ENCODE measurements around the gene PRUNE2. TPM values are rescaled to one million over a fixed set of nuclear protein-coding genes. Genes with fewer than 3 reads are reported as not detected.

The PRUNE2 gene
- total and polyA plus RNA-seq, 9 of the 15 experiments (the other 6 are each of a cell fraction or from before 2014, with no cell fraction given), result 0.05 to 0.45 (median 0.18) TPM; not detected in 1

GRCh38 chr9:76716085-76716672 lies 189.7 kb downstream of the PRUNE2 start:
- TF ChIP-seq FOXO4 (CRISPR knock-in tag; IDR thresholded peaks at IDR 0.05) (no peak), TAL1 (IDR thresholded peaks at IDR 0.05) (no peak), RFX1 (IDR thresholded peaks at IDR 0.05) (peak; percentile 67), POLR2A (conservative IDR thresholded peaks at IDR 0.05) (no peak), E2F6 (IDR thresholded peaks at IDR 0.05; ENCODE audit: borderline replicate concordance in 1 of 2, extremely low read depth in 1 of 2, insufficient read depth in 1 of 2, insufficient read length in 1 of 2, low read depth in 1 of 2, low read length in 1 of 2, poor library complexity in 1 of 2, severe bottlenecking in 1 of 2) (no peak), SIX5 (IDR thresholded peaks at IDR 0.05; ENCODE audit: borderline replicate concordance in 1 of 2, insufficient read depth in 1 of 2, low read depth in 1 of 2, low read length in 2 of 2) (no peak), ARNT (IDR thresholded peaks at IDR 0.05) (no peak), MYNN (IDR thresholded peaks at IDR 0.05) (peak; percentile 98), MYNN (CRISPR knock-in tag; IDR thresholded peaks at IDR 0.05) (peak; percentile 80; the same call in 1 of the 2 replicates), HMG20A (CRISPR knock-in tag; conservative IDR thresholded peaks at IDR 0.05) (no peak), IRF2 (CRISPR knock-in tag; IDR thresholded peaks at IDR 0.05) (no peak)
- no peak overlapping the region for H3K9ac ChIP-seq (ENCODE audit: insufficient read depth in 1 of 2, low read depth in 2 of 2, low read length in 2 of 2)

More at GRCh38 chr9:76716085-76716672, 189.7 kb downstream of the PRUNE2 start:
- H4K20me1 ChIP-seq (replicated peaks; ENCODE audit: control insufficient read depth, insufficient read depth, low read length), result no peaks in the 10 kb centered on the region
- BruUV-seq (replicated peaks), result no TSS peak
- ATAC-seq (no peak), FAIRE-seq (no peak), DNase-seq (ENCODE audit: extremely low read depth in 1 of 4, low spot score in 3 of 4) (no peak)
- H2AFZ ChIP-seq (ENCODE audit: low read depth, low read length), result no peak overlapping the region
- H3K36me3 ChIP-seq (ENCODE audit: control insufficient read depth, insufficient read depth, low read length), result no peaks in the 10 kb centered on the region
- H3K4me3 ChIP-seq, result no peak overlapping the region
- H3K9me1 ChIP-seq (ENCODE audit: control insufficient read depth, insufficient read depth, low read length), result no peaks in the 10 kb centered on the region
- no peaks in the 10 kb centered on the region for H3K79me2 ChIP-seq (ENCODE audit: control insufficient read depth, insufficient read depth, low read length)
- no peak overlapping the region for H3K4me2 ChIP-seq (ENCODE audit: insufficient read depth, low read length)
- POLR2A ChIA-PET, result interaction anchor here (0.7 kb wide), 1 partner anchor 64 kb away, joined by 3 read pairs; no protein-coding TSS in a partner anchor
- H3K27ac ChIP-seq (ENCODE audit: extremely low read depth, low read depth, low read length), result no peak overlapping the region
- no peaks in the 10 kb centered on the region for H3K9me3 ChIP-seq (replicated peaks; ENCODE audit: control insufficient read depth, insufficient read depth, low read depth, low read length)
- CTCF ChIA-PET (ENCODE audit: low intra/inter-chr PET ratio), result no interaction called here
- peaks cover 0 to 4% of the 10 kb centered on the region in 2 experiments; a peak in 2 of 5 replicates for H3K27me3 ChIP-seq (ENCODE audit: control insufficient read depth in 2 of 2, insufficient read depth in 2 of 2, low read length in 2 of 2)
- no peaks in the 10 kb centered on the region for H3K4me1 ChIP-seq (replicated peaks in 1 of 2; ENCODE audit: control insufficient read depth in 2 of 2, insufficient read depth in 2 of 2, low read length in 2 of 2)
- WGBS (ENCODE audit: insufficient coverage, low coverage, missing lambda C conversion rate), result 7% methylated on average over 4 of the region's 7 CpGs
- intact Hi-C loops (cut with micrococcal nuclease), result loop anchor here (10.0 kb wide), 1 partner anchor 401 kb away; no protein-coding TSS in a partner anchor
- in situ Hi-C loops (cut with MboI), result no loop called here

Data from K562 (cell line).